ENCODE data around the gene SPCS1. TPM values are rescaled to one million over a fixed set of nuclear protein-coding genes. Genes with fewer than 3 reads are reported as not detected.

Gene SPCS1
- total RNA-seq, 1 donor from 2014 or later: 87.9 TPM

DNA sequence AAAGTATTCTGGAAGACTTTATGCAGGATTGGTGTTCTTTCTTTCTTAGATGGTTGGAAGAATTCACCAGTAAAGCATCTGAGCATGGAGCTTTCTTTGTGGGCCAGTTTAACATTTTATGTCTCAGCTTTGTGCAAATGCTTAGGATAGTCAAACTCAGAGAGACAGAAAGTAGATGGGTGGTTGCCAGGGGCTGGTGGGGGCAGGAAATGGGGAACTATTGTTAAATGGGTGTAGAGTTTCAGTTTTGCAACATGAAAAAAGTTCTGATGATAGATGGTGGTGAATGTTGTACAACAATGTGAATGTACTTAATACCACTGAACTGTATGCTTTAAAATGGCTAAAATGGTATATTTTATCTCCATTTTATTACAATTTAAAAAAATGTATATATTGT lies 24.8 kb downstream of the SPCS1 start:
- no peak for DNase-seq (ENCODE audit: low spot score)

DNA sequence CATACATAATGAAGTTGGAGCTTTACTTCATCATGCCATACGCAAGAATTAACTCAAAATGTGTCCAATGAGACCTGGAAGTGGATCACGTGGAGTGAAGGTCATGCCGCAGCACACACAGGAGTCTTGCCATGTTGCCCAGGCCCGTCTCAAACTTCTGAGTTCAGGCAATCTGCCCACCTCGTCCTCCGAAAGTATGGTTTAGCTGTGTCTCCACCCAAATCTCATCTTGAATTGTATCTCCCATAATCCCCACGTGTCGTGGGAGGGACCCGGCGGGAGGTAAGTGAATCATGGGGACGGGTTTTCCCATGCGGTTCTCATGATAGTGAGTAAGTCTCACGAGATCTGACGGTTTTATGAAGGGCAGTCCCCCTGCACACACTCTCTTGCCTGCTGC lies 25.7 kb downstream of the SPCS1 start:
- no peak for DNase-seq (ENCODE audit: low spot score)

DNA sequence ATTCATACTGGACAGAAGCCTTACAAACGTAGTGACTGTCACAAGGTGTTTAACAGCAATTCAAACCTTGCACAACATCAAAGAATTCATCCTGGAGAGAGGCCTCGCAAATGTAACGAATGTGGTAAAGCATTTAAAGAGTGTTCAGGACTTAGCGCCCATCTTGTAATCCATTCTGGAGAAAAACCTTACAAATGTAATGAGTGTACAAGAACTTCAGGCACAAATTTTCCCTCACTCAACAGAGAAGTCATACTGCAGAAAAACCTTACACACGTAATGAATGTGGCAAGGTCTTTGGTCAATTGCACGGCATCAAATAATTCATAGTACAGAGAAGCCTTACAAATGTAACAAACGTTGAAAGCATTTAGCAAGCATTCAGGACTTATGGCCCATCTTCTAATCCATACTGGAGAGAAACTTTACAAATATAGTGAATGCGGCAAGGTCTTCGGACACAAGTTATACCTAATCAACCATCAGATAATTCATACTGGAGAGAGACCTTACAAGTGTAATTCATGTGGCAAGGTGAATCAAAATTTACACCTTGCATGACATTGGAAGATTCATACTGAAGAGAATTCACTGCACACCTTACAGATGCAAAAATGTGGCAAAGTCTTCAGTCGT lies 27.5 kb downstream of the SPCS1 start:
- DNase-seq (ENCODE audit: low spot score): no peak

DNA sequence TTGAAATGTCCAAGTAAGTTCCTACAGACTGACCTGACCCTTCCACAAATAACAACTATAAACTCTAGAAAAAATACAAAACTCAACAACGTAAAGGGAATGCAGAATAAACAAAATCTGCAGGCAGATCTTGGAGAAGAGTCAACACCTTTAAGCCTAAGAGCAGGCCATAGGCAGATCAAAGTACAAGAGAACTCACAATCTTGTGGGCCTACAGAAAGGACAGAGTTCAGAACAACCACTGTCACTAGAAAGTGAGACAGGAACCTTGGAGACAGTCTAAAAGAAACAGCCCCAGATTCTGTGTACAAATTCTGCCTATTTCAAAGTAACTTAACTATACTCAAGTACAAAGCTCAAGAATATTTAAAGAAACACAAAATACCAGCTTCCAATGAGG lies 33.8 kb downstream of the SPCS1 start:
- no peak for DNase-seq (ENCODE audit: low spot score)

DNA sequence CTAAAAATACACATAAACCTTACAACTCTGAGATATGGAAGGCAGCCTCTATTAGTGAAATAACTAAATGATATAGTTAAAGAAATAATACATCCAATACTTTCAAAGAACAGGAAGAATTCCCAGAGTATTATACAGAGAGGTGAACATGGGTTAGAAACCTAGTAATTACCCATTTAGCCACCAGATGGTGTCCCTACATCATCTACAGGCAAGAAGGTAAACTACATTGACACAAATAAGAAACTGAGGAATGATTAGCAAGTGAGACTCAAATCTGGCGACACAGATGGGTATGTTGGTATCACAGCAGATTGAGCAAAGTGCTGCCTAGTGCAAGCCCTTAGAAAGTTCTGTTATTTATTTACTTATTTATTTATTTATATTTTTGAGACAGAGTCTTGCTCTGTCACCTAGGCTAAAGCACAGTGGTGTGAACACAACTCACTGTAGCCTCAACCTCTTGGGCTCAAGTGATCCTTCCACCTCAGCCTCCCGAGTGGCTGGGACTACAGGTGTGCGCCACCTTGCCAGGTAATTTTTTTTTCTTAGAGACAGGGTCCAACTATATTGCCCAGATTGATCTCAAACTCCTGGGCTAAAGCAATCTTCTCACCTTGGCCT lies 36.6 kb downstream of the SPCS1 start:
- peak; percentile 34 for DNase-seq (ENCODE audit: low spot score)

DNA sequence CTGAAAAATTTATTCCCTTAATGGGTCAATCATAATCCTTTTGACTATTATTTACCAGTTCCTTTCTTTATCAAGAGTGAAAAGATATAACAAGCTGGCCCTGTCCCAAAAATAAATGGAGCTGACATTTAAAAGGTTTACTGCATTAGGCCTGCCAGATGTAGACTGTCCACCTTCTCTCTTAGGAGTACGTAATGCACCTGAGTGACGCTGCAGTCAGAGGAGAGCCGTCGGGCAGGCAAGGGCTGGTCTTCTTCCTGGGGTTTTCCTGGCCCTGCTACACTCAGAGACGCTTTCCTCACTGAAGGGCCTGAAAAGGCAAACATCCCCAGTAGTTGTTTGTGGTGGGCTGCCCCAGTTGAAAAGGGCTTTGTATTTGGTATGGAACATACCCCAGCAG lies 37.2 kb downstream of the SPCS1 start:
- no peak for DNase-seq (ENCODE audit: low spot score)

DNA sequence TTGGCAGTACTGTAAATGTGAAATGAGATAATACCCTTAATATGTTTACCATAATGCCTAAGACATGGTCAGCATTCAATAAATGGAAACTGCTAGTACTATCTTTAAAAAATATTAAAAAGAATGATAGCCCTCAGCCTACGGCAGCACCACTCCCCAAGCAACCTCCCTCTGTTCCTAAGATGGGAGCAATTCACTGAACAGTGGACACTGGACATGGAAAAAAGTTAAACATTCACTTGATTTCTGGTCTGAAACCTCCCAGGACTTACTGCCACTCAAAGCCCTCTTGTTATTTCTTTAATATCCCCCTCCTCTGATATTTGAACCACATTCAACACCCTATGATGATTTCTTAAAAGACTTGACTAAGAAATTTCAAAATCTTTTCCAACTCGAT lies 37.8 kb downstream of the SPCS1 start:
- DNase-seq (ENCODE audit: low spot score): no peak

DNA sequence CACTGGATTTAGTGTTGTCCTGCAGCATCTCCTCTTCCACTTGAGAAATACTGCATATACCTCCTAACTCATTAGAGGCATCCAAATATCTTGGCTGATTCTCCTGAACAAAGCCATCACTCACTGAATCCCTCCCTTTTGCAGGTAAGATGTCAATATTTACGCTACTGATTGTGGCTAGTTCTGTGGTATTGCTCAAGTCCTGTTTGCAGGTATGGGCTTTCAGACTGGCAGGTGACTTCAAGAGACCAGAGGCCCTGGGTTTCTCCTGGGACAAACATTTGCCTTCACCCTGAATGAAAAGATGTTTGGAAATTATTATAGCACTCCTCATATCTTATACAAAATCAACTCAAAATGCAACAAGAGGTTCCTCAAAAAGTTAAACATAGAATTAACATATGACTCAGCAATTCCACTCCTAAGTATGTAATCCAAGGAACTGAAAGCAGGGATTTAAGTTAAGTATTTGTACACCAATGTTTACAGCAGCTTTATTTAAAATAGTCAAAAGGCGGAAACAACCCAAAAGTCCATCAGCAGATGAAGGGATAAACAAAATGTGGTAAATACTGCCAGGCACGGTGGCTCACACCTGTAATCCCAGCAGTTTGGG lies 46.2 kb downstream of the SPCS1 start:
- DNase-seq (ENCODE audit: low spot score): no peak

DNA sequence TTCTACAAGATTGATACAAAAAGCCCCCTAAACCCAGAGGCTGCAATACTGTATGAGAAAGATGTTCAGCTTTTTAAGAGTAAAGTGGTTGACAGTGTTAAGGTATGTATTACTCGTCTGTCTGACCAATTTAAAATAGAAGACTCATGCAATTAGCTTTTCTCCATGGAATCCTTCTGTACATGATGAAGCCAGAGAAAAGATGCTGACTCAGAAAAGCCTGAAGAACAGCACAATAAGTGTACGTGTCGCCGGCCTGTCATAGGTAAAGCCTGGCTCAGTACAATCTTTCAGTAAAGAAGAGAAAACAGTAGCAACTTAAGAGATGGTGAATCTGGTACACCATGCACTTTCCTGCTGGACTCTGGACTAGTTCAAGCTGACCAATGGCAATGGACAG lies 48.5 kb downstream of the SPCS1 start:
- DNase-seq (ENCODE audit: low spot score): no peak

DNA sequence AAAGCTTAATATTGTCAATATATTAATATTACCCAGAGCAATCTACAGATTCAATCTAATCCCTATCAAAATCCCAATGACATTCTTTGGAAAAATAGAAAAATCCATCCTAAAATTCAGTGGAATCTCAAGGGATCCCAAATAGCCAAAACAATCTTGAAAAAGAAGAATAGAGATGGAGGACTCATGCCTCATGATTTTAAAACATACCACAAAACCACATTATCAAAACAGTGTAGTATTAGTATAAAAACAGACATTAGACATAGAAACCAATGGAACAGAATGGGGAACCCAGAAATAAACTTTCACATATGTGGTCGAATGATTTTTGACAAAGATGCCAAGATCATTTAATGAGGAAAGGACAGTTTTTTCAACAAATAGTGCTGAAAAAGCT lies 50.2 kb downstream of the SPCS1 start:
- DNase-seq (ENCODE audit: low spot score): no peak

Other genes with a start within 250 kb of the SPCS1 start
- 143 TPM for gene STAB1, start 210.8 kb upstream of the SPCS1 start, total RNA-seq (ENCODE audit: insufficient read depth, low replicate concordance)
- 104 TPM for gene NT5DC2, start 172.2 kb upstream of the SPCS1 start, total RNA-seq (ENCODE audit: insufficient read depth, low replicate concordance)
- gene UQCC5, start 169.5 kb upstream of the SPCS1 start, total RNA-seq (ENCODE audit: insufficient read depth, low replicate concordance): 2.2 TPM
- 122 TPM for gene PBRM1, start 20.2 kb upstream of the SPCS1 start, total RNA-seq (ENCODE audit: insufficient read depth, low replicate concordance)
- 75.4 TPM for gene GNL3, start 20.1 kb upstream of the SPCS1 start, total RNA-seq (ENCODE audit: insufficient read depth, low replicate concordance)
- gene GLT8D1, start 315 bp upstream of the SPCS1 start, total RNA-seq (ENCODE audit: insufficient read depth, low replicate concordance): 100 TPM
- 24.3 TPM for gene NEK4, start 64.8 kb downstream of the SPCS1 start, total RNA-seq (ENCODE audit: insufficient read depth, low replicate concordance)
- 1.2 TPM for gene ITIH1, start 71.5 kb downstream of the SPCS1 start, total RNA-seq (ENCODE audit: insufficient read depth, low replicate concordance)
- 48.2 TPM for gene ITIH3, start 88.7 kb downstream of the SPCS1 start, total RNA-seq (ENCODE audit: insufficient read depth, low replicate concordance)
- 12.5 TPM for gene ITIH4, start 124.6 kb downstream of the SPCS1 start, total RNA-seq (ENCODE audit: insufficient read depth, low replicate concordance)
- gene MUSTN1, start 128.9 kb downstream of the SPCS1 start, total RNA-seq (ENCODE audit: insufficient read depth, low replicate concordance): 6.7 TPM
- gene STIMATE, start 191.4 kb downstream of the SPCS1 start, total RNA-seq (ENCODE audit: insufficient read depth, low replicate concordance): 7.2 TPM

All from umbilical cord (tissue), 2 donors.